NOMO-1 treated with DMSO at 0.1 percent for 48 hours (cell line): ENCODE data around the gene FA2H.
A peak's percentile ranks its signal among the peaks of the same experiment; 100 is the strongest.
"Not testable (repeated sequence)": the region's sequence is repeated elsewhere in the genome, so short reads cannot be mapped to it uniquely, and the experiment has no call there.

Experiments used
- DNase-seq: peaks from one replicate; lab custom pipeline; 2025; ENCODE audit not compliant: unreplicated experiment; lab: John Stamatoyannopoulos, UW

The FA2H gene

DNA sequence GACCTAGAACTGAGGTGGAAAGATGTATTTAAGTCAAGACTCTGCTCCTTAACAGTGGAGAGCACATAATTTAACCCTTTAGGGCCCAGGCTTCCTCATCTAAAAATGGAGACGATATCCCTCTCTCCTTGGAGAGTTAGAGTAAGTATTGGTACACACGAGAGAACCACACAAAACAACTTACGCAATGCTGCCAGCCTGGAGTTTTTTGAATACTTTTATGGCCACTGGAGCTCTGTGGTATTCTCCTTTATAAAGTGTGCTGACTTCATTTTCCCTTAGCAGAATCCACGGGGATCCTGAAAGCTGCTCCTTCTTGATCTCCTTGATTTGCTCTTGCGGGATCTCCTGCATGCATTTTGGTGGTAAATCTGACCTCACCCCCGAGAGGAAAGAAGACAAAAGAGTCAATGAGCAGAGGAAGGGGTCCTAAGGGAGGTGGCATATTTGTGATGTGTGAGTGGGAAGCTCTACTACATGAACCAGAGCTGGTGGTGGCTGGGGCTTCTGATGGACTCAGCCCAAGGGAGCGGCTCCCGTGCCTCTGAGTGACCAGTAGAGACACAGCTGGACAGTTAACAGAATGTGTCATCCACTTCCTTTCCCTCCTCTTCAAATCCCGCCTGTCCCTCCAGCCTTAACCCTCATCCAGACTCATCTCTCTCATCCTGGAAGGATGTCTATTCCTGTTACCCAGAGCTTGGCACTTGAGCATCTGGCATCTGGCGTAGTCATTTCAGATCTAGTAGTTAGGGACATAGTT is 83.3 kb downstream of the FA2H start:
- DNase-seq: no peak

DNA sequence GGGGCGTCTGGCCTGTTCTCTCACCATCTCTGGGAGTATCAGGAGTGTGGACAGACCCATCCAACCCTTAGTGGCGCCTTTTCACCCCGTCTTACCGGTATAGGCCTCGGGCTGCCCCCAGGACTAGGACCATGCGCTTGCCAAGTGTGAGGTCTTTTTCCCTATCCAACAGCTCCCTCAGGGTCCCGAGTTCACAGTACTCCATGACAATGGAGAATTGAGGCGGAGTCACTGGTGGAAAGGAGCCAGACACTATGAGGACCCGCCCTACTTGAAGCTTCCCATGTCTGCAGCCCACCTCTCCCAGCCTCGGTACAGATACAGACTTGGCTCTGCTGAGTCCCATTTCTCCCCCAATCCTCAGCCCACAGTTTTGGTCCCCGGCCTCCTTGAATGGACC is 92.1 kb downstream of the FA2H start:
- no peak for DNase-seq

DNA sequence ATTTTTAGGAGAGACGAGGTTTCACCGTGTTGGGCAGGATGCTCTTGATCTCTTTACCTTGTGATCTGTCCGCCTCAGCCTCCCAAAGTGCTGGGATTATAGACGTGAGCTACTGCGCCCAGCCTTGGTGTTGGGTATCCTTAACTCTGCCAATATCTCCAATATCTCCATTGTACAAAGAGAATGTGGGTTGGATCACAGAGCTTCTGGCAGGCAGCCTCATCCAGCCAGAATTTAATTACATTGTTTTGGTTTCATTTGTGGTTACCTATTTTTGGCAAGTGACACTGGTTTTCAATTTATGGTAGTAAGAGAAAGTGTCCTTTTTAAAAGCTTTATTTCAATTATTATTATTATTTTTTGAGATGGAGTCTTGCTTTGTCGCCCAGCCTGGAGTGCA is 93.9 kb downstream of the FA2H start:
- no peak for DNase-seq

DNA sequence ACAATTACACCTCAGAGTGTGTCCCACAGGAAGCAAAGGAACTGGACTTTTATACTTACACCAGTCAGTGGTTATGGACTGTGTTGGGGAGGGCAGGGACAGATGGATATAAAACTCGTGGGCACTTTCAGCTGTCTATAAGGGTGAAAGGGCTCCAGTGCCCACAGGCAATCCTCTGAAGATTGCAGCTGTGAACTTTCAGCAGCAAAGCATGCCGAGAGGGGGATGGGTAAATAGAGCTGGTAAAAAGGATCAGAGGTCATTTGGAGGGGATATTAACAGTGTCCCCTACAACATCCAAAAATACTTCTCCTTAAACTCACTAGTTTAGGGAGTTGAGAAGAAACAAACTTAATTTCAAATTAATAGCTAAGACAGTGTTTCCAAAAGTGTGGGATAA is 94.6 kb downstream of the FA2H start:
- no peak for DNase-seq

DNA sequence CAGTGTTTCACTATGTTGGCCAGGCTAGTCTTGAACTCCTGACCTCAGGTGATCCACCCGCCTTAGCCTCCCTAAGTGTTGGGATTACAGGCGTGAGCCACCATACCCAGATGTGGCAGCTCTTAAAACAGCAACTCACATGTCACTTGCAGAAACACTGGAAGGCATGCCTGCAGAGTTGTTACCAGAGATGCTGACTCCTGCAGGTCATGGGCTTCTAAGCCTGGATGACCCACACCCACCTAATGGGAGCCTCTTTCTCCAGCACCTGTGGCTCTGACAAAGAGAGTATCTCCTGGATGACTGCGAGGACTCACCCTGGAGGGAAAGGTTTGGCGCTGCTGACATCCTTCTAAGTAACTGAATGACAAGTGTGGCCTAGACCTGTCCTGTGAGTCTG is 96.8 kb downstream of the FA2H start:
- DNase-seq: no peak

DNA sequence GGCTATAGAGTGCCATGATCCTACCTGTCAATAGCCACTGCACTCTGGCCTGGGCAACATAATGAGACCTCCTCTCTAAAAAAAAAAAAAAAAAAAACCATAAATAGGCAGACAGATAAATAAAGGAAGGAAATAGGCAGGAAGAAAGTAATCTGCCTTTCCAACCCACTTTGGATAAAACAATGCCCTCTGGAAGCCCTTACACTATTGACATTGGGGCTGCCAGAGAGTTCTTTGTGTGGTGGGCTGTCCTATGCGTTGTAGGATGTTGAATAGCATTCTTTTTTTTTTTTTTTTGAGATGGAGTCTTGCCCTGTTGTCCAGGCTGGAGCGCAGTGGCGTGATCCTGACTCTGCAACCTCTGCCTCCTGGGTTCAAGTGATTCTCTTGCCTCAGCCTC is 100.7 kb downstream of the FA2H start:
- no peak for DNase-seq

DNA sequence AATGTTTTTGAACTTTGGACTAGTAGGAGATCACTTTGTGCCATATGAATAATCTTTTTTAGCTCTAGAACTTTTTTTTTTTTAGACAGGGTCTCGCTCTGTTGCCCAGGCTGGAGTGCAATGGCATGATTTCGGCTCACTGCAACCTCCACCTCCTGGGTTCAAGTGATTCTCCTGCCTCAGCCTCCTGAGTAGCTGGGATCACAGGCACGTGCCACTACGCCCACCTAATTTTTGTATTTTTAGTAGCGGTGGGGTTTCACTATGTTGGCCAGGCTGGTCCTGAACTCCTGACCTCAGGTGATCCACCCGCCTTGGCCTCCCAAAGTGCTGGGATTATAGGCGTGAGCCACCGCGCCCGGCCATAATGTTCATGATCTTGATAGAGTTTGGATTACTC is 105.7 kb downstream of the FA2H start:
- not testable (repeated sequence) for DNase-seq

DNA sequence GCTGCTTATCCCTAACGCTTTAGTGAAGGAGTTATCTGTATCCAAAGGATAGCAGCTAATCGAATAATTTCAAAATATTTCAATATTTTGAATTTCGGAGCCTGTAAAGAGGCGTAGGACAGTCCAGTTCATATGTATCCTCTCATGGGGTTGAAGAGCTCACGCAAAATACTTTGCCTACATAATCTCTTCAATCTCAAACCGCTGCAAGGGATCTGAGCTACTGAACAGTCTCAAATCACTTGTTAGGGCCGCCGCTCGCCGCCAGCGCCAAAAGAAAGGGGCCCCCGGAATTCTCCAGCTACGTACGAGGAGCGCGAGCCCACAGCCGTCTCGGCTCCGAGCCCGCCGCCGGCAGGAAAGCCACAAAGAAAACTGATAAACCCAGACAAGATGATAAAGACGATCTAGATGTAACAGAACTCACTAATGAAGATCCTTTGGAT is 107.3 kb downstream of the FA2H start:
- DNase-seq: peak; percentile 39

DNA sequence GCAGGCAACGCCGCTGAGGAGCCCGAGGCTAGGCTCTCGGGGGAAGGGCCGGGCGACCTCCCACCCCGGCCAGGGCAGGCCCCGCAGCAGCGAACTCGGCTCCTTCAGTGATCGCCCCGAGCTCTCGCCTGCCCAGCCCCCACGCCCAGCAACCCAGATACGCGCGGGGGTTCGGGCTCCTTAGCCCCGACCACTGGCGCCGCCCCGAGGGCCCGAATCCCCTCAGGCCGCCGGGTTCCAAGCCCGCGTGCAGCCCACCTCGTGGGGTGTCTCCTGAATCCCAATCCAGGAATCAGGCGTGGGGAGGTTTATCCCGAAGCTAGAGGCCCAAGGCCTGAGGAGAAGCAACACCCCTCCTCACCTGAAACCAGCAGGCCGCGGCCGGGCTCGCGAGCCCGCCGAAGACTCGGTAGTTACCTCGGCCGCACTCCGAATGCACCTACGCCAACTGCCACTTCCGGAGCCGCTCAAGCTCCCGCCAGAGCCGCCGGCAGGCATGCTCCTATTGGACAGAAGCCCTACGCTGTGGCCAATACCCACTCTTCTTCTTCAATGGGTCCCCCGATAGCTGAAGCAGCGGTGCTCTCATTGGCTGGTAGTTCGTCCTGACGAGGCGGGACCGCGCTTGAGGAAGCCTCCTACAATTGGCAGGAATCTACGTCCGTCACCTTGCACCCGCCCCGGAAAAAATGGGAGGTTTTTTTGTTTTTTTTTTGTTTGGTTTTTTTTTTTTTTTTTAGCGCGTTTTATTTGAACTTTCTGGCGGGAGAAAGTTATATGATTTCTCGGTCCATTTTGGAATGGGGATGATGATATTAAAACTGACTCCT is 108.0 kb downstream of the FA2H start, which contains the start of gene RFWD3:
Gene RFWD3, minus strand, starts transcription at position 453 of the 830 bp plus-strand sequence. CDS start 5,428 bp downstream, outside the sequence.
- peak; percentile 99 for DNase-seq

DNA sequence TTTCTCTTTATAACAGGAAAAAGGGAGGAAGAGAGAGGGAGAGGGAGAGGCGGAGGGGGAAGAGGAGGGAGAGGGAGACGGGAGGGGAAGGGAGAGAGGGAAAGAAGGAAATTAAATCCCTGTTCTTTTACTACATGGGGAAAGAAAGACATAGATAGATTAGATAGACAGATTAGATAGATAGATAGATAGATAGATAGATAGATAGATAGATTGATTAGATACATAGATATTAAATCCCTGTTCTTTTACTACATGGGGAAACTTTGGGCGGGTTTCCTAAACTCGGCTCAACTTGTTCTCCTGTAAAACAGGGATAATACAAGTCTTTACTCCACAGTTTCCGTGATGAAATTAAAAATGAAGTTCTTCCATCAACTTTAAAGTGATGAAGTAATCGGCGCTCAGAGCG is 108.6 kb downstream of the FA2H start:
- DNase-seq: no peak
